Duodenal mucosa (tissue), 2 donors: ENCODE data around the gene OR6C2.
"Not testable (repeated sequence)": the region's sequence is repeated elsewhere in the genome, so short reads cannot be mapped to it uniquely, and the experiment has no call there.

Experiments
- H3K27ac ChIP-seq: one replicate; pipeline ENCODE4 v1.7.0; 2013; ENCODE audit warnings: low read depth, low read length
- H3K27me3 ChIP-seq, 2 donors: one replicate each; pipeline ENCODE4 v1.7.0; 2013; ENCODE audit warnings: low read length in 2 of 2, control low read depth in 1 of 2; ENCODE audit not compliant: insufficient read depth in 2 of 2, control insufficient read depth in 1 of 2
- H3K36me3 ChIP-seq, 2 donors: one replicate each; pipeline ENCODE4 v1.7.0; 2013; ENCODE audit warnings: low read length in 2 of 2, control low read depth in 1 of 2; ENCODE audit not compliant: insufficient read depth in 2 of 2, control insufficient read depth in 1 of 2
- H3K4me1 ChIP-seq, 2 donors: one replicate each; pipeline ENCODE4 v1.7.0; 2013; ENCODE audit warnings: low read length in 2 of 2, control low read depth in 1 of 2; ENCODE audit not compliant: insufficient read depth in 2 of 2, control insufficient read depth in 1 of 2
- H3K4me3 ChIP-seq, 2 donors: one replicate each; pipeline ENCODE4 v1.7.0; 2013; ENCODE audit warnings: low read length in 2 of 2, low read depth in 1 of 2
- H3K9ac ChIP-seq, 2 donors: one replicate each; pipeline ENCODE4 v1.7.0; 2013; ENCODE audit warnings: low read length in 2 of 2, low read depth in 1 of 2
- H3K9me3 ChIP-seq, 2 donors: one replicate each; pipeline ENCODE4 v1.7.0; 2013; ENCODE audit warnings: low read length in 2 of 2, control low read depth in 1 of 2; ENCODE audit not compliant: control insufficient read depth in 1 of 2

OR6C2 gene

GRCh38 chr12:55443776-55444175 lies at the start of gene OR6C2:
TSS of gene OR6C2 (plus strand) at chr12:55444076. CDS start at chr12:55452214, 8,138 bp downstream.
- H3K9me3 ChIP-seq, result no peaks in the 10 kb centered on the region
- H3K27me3 ChIP-seq, result no peaks in the 10 kb centered on the region
- H3K9ac ChIP-seq, result no peak within 1 kb of the TSS
- H3K36me3 ChIP-seq, result no peaks in the 10 kb centered on the region
- no peak within 1 kb of the TSS for H3K4me3 ChIP-seq
- no peak within 1 kb of the TSS for H3K27ac ChIP-seq
- H3K4me1 ChIP-seq, result no peaks in the 10 kb centered on the region

GRCh38 chr12:55396326-55396725 lies 47.5 kb upstream of the OR6C2 start:
- H3K27ac ChIP-seq, result no peak overlapping the region
- no peaks in the 10 kb centered on the region for H3K27me3 ChIP-seq
- no peak overlapping the region for H3K9ac ChIP-seq
- no peaks in the 10 kb centered on the region for H3K36me3 ChIP-seq
- H3K4me1 ChIP-seq, result no peaks in the 10 kb centered on the region
- H3K4me3 ChIP-seq, result no peak overlapping the region
- H3K9me3 ChIP-seq, result no peaks in the 10 kb centered on the region

GRCh38 chr12:55400229-55400628 lies 43.6 kb upstream of the OR6C2 start, which contains the start of gene OR6C65:
TSS of gene OR6C65 (plus strand) at chr12:55400529. CDS start at chr12:55400529, 0 bp downstream.
- H3K4me3 ChIP-seq, result no peak within 1 kb of the TSS
- peaks cover 0 to 3% of the 10 kb centered on the region in 2 donors for H3K27me3 ChIP-seq
- H3K27ac ChIP-seq, result no peak within 1 kb of the TSS
- H3K4me1 ChIP-seq, result no peaks in the 10 kb centered on the region
- no peaks in the 10 kb centered on the region for H3K9me3 ChIP-seq
- H3K36me3 ChIP-seq, result no peaks in the 10 kb centered on the region
- no peak within 1 kb of the TSS for H3K9ac ChIP-seq

GRCh38 chr12:55407866-55408265 lies 36.0 kb upstream of the OR6C2 start:
- Histone ChIP-seq H3K36me3 (no peaks in the 10 kb centered on the region), H3K4me3 (no peak overlapping the region), H3K27ac (no peak overlapping the region), H3K9me3 (no peaks in the 10 kb centered on the region), H3K27me3 (no peaks in the 10 kb centered on the region), H3K9ac (no peak overlapping the region), H3K4me1 (no peaks in the 10 kb centered on the region)

GRCh38 chr12:55409133-55409532 lies 34.7 kb upstream of the OR6C2 start:
- H3K27ac ChIP-seq, H3K4me1 ChIP-seq, H3K4me3 ChIP-seq, H3K27me3 ChIP-seq, H3K9ac ChIP-seq, H3K9me3 ChIP-seq, H3K36me3 ChIP-seq: not testable (repeated sequence)

- not testable (repeated sequence) for H3K27ac ChIP-seq, H3K27me3 ChIP-seq, H3K36me3 ChIP-seq, H3K9ac ChIP-seq, H3K4me3 ChIP-seq, H3K9me3 ChIP-seq, H3K4me1 ChIP-seq
Measured at GRCh38 chr12:55412138-55412537, 31.7 kb upstream of the OR6C2 start.

GRCh38 chr12:55413498-55414388 lies 30.1 kb upstream of the OR6C2 start:
- H3K4me3 ChIP-seq, H3K9ac ChIP-seq, H3K36me3 ChIP-seq, H3K9me3 ChIP-seq, H3K27ac ChIP-seq, H3K27me3 ChIP-seq, H3K4me1 ChIP-seq: not testable (repeated sequence)

GRCh38 chr12:55414396-55414823 lies 29.5 kb upstream of the OR6C2 start:
- not testable (repeated sequence) for H3K27ac ChIP-seq, H3K4me3 ChIP-seq, H3K36me3 ChIP-seq, H3K9me3 ChIP-seq, H3K9ac ChIP-seq, H3K4me1 ChIP-seq, H3K27me3 ChIP-seq

- not testable (repeated sequence) for H3K27me3 ChIP-seq, H3K36me3 ChIP-seq, H3K27ac ChIP-seq, H3K9ac ChIP-seq, H3K4me1 ChIP-seq, H3K4me3 ChIP-seq, H3K9me3 ChIP-seq
Measured at GRCh38 chr12:55414889-55415288, 29.0 kb upstream of the OR6C2 start.

GRCh38 chr12:55416961-55417360 lies 26.9 kb upstream of the OR6C2 start:
- Histone ChIP-seq H3K4me1 (no peaks in the 10 kb centered on the region), H3K9ac (no peak overlapping the region), H3K27me3 (no peaks in the 10 kb centered on the region), H3K36me3 (no peaks in the 10 kb centered on the region), H3K4me3 (no peak overlapping the region), H3K27ac (no peak overlapping the region), H3K9me3 (no peaks in the 10 kb centered on the region)
